DOHH2 (cell line): Measurements from ENCODE around the gene COLEC12.

ENCODE experiments used
- EZH2phosphoT487 ChIP-seq: fragments of 200-600 bp; sonication (generic); IDR thresholded peaks from 2 replicates; pipeline ENCODE4 v1.6.1; 2017; ENCODE audit warnings: borderline replicate concordance, mild to moderate bottlenecking, antibody characterized with exemption, low read length, moderate library complexity, mixed read lengths
- TF ChIP-seq, protein P1 (sequence below): fragments of 200-600 bp; sonication (generic); IDR thresholded peaks from one replicate; pipeline ENCODE4 v1.5.1; 2014; ENCODE audit warnings: antibody characterized with exemption, mild to moderate bottlenecking, low read depth, low read length; ENCODE audit not compliant: poor library complexity, severe bottlenecking

DNA sequence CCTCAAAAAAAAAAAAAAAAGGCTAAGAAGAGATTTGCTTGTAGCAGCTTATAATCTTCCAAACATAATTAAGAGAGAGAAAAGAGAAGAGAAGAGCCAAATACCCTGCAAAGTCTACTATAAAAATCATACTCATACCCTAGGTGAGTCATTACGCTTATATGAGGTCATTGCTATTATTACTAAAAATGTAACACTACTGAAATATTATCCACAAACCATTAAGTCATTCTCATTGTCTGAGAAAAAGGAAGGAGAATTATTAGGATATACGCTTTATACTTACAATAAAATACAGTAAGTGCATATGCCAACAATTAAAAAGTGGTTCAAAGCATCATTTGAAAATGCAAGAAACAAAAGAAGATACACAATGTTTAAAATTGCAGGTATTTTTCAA, 66.5 kb downstream of the COLEC12 start:
- TF ChIP-seq, protein P1, sequence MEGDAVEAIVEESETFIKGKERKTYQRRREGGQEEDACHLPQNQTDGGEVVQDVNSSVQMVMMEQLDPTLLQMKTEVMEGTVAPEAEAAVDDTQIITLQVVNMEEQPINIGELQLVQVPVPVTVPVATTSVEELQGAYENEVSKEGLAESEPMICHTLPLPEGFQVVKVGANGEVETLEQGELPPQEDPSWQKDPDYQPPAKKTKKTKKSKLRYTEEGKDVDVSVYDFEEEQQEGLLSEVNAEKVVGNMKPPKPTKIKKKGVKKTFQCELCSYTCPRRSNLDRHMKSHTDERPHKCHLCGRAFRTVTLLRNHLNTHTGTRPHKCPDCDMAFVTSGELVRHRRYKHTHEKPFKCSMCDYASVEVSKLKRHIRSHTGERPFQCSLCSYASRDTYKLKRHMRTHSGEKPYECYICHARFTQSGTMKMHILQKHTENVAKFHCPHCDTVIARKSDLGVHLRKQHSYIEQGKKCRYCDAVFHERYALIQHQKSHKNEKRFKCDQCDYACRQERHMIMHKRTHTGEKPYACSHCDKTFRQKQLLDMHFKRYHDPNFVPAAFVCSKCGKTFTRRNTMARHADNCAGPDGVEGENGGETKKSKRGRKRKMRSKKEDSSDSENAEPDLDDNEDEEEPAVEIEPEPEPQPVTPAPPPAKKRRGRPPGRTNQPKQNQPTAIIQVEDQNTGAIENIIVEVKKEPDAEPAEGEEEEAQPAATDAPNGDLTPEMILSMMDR = no peak
- TF ChIP-seq EZH2phosphoT487 = no peak
